WTC11 (cell line): ENCODE results near the gene RXFP3.

Experiments used
- CREB1 ChIP-seq: sonication (generic); formaldehyde crosslinking; IDR thresholded peaks from 2 replicates; pipeline ENCODE4 v1.8.0; 2023; ENCODE audit warnings: mild to moderate bottlenecking, missing genetic modification reagents
- CTCF ChIP-seq: fragments of 200-600 bp; IDR thresholded peaks from 2 replicates; pipeline ENCODE4 v1.8.0; 2022; ENCODE audit warnings: antibody characterized with exemption
- FOXK1 ChIP-seq: sonication (generic); formaldehyde crosslinking; IDR thresholded peaks from 2 replicates; pipeline ENCODE4 v1.8.0; 2022; ENCODE audit warnings: mild to moderate bottlenecking, moderate library complexity, missing genetic modification reagents
- GRHL2 ChIP-seq: fragments of 250-450 bp; sonication (Bioruptor Pico); IDR thresholded peaks from 2 replicates; pipeline ENCODE4 v1.8.0; 2022; ENCODE audit warnings: mild to moderate bottlenecking, moderate library complexity; ENCODE audit not compliant: insufficient replicate concordance, severe bottlenecking
- HMGXB4 ChIP-seq: sonication (generic); formaldehyde crosslinking; IDR thresholded peaks from 2 replicates; pipeline ENCODE4 v1.8.1; 2023; ENCODE audit warnings: mild to moderate bottlenecking, moderate library complexity, missing genetic modification reagents
- IRF1 ChIP-seq: sonication (generic); formaldehyde crosslinking; IDR thresholded peaks from 2 replicates; pipeline ENCODE4 v1.8.0; 2023; ENCODE audit warnings: missing genetic modification reagents
- MAX ChIP-seq: sonication (generic); formaldehyde crosslinking; IDR thresholded peaks from 2 replicates; pipeline ENCODE4 v1.8.0; 2022; ENCODE audit warnings: mild to moderate bottlenecking, missing genetic modification reagents
- MLX ChIP-seq: sonication (generic); formaldehyde crosslinking; IDR thresholded peaks from 2 replicates; pipeline ENCODE4 v1.8.1; 2023; ENCODE audit warnings: mild to moderate bottlenecking, missing genetic modification reagents, moderate library complexity
- NR2C2 ChIP-seq: sonication (generic); formaldehyde crosslinking; IDR thresholded peaks from 2 replicates; pipeline ENCODE4 v1.8.0; 2022; ENCODE audit warnings: mild to moderate bottlenecking, missing genetic modification reagents
- SMAD4 ChIP-seq: sonication (generic); formaldehyde crosslinking; IDR thresholded peaks from 2 replicates; pipeline ENCODE4 v1.8.0; 2022; ENCODE audit warnings: mild to moderate bottlenecking, missing genetic modification reagents
- TP53 ChIP-seq: sonication (generic); formaldehyde crosslinking; IDR thresholded peaks from 2 replicates; pipeline ENCODE4 v1.8.1; 2023; ENCODE audit warnings: mild to moderate bottlenecking, missing genetic modification reagents
- USF2 ChIP-seq: sonication (generic); formaldehyde crosslinking; IDR thresholded peaks from 2 replicates; pipeline ENCODE4 v1.8.1; 2023; ENCODE audit warnings: mild to moderate bottlenecking, missing genetic modification reagents, moderate library complexity
- ZNF512 ChIP-seq: sonication (generic); formaldehyde crosslinking; IDR thresholded peaks from 2 replicates; pipeline ENCODE4 v1.8.1; 2022; ENCODE audit warnings: missing genetic modification reagents, borderline replicate concordance
- ZNF532 ChIP-seq: fragments of 250-450 bp; sonication (Bioruptor Pico); IDR thresholded peaks from 2 replicates; pipeline ENCODE4 v1.9.0; 2021; ENCODE audit warnings: mild to moderate bottlenecking, borderline replicate concordance

GRCh38 chr5:33984671-33985124 is 48.5 kb downstream of the RXFP3 start, which contains the start of gene SLC45A2:
- TF ChIP-seq CTCF (no peak), CREB1 (CRISPR knock-in tag) (no peak), ZNF512 (CRISPR knock-in tag) (no peak), MAX (CRISPR knock-in tag) (no peak), NR2C2 (CRISPR knock-in tag) (no peak), SMAD4 (no peak), HMGXB4 (no peak), TP53 (CRISPR knock-in tag) (no peak), FOXK1 (no peak), IRF1 (no peak), USF2 (no peak), GRHL2 (CRISPR knock-in tag) (no peak), ZNF532 (no peak), MLX (CRISPR knock-in tag) (no peak)
